Measurements from ENCODE around the gene TRIM63.
"Not testable (repeated sequence)": the region's sequence is repeated elsewhere in the genome, so short reads cannot be mapped to it uniquely, and the experiment has no call there.

TRIM63 gene

DNA sequence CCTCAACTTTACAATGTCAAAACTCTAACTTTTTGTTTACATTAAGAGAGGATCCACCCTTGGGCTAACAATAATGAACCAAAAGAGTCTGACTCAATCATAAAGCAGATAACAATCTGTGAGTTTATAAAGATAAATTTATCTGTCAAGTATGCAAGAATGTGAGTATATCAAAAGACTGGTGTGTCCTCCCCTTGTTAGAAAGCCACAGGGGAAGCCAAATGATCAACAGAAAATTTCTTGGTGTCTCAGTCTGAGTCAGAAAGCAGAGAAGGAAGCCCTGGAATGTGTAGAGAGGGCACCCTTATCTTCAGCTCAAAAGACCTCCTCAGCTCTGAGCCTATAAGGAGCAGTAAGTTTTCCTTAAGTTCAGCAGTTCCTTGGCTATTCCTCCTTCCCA, 30.3 kb upstream of the TRIM63 start:
- TF ChIP-seq, protein P1, sequence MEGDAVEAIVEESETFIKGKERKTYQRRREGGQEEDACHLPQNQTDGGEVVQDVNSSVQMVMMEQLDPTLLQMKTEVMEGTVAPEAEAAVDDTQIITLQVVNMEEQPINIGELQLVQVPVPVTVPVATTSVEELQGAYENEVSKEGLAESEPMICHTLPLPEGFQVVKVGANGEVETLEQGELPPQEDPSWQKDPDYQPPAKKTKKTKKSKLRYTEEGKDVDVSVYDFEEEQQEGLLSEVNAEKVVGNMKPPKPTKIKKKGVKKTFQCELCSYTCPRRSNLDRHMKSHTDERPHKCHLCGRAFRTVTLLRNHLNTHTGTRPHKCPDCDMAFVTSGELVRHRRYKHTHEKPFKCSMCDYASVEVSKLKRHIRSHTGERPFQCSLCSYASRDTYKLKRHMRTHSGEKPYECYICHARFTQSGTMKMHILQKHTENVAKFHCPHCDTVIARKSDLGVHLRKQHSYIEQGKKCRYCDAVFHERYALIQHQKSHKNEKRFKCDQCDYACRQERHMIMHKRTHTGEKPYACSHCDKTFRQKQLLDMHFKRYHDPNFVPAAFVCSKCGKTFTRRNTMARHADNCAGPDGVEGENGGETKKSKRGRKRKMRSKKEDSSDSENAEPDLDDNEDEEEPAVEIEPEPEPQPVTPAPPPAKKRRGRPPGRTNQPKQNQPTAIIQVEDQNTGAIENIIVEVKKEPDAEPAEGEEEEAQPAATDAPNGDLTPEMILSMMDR (IDR thresholded peaks at IDR 0.05; ENCODE audit: low read depth, low read length) = no peak
- peak; percentile 19 for DNase-seq (ENCODE audit: low read depth, low spot score)
- no peak overlapping the region for H3K4me3 ChIP-seq (ENCODE audit: low read depth, low read length)
- in situ Hi-C loops (cut with HindIII; ENCODE audit: low sequenced_read_pairs) = no loop called here

GRCh38 chr1:26096471-26096870, 29.0 kb upstream of the TRIM63 start:
- no peak overlapping the region for H3K4me3 ChIP-seq (ENCODE audit: low read depth, low read length)
- TF ChIP-seq, protein P1 (IDR thresholded peaks at IDR 0.05; ENCODE audit: low read depth, low read length) = no peak
- in situ Hi-C loops (cut with HindIII; ENCODE audit: low sequenced_read_pairs) = no loop called here
- DNase-seq (ENCODE audit: low read depth, low spot score) = no peak

GRCh38 chr1:26094677-26095383, 27.4 kb upstream of the TRIM63 start:
- in situ Hi-C loops (cut with HindIII; ENCODE audit: low sequenced_read_pairs) = no loop called here
- no peak overlapping the region for H3K4me3 ChIP-seq (ENCODE audit: low read depth, low read length)

GRCh38 chr1:26094076-26094669, 26.7 kb upstream of the TRIM63 start:
- H3K4me3 ChIP-seq (ENCODE audit: low read depth, low read length) = no peak overlapping the region
- no peak for DNase-seq (ENCODE audit: low read depth, low spot score)
- in situ Hi-C loops (cut with HindIII; ENCODE audit: low sequenced_read_pairs) = no loop called here
- TF ChIP-seq, protein P1 (IDR thresholded peaks at IDR 0.05; ENCODE audit: low read depth, low read length) = no peak

More at GRCh38 chr1:26094677-26095383, 27.4 kb upstream of the TRIM63 start:
- peak; percentile 12 for DNase-seq (ENCODE audit: low read depth, low spot score)
- TF ChIP-seq, protein P1 (IDR thresholded peaks at IDR 0.05; ENCODE audit: low read depth, low read length) = peak; percentile 7

- DNase-seq (ENCODE audit: low read depth, low spot score); H3K4me3 ChIP-seq (ENCODE audit: low read depth, low read length); in situ Hi-C loops (cut with HindIII; ENCODE audit: low sequenced_read_pairs): not testable (repeated sequence)
Observed at GRCh38 chr1:26093569-26093968, 26.1 kb upstream of the TRIM63 start.

GRCh38 chr1:26092422-26092821, 25.0 kb upstream of the TRIM63 start:
- TF ChIP-seq, protein P1 (IDR thresholded peaks at IDR 0.05; ENCODE audit: low read depth, low read length) = no peak
- in situ Hi-C loops (cut with HindIII; ENCODE audit: low sequenced_read_pairs) = no loop called here
- no peak overlapping the region for H3K4me3 ChIP-seq (ENCODE audit: low read depth, low read length)
- no peak for DNase-seq (ENCODE audit: low read depth, low spot score)

DNA sequence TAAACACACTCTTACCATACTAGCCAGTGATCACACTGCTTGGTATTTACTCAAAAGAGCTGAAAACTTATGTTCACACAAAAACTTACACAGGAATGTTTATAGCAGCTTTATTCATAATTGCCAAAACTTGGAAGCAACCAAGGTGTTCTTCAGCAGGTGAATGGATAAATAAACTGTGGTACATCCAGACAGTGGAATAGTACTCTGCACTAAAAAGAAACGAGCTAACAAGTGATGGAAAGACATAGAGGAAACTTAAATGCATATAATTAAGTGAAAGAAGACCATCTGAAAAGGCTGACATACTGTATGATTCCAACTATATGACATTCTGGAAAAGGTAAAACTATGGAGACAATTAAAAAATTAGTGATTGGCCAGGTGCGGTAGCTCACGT, 23.5 kb upstream of the TRIM63 start:
- TF ChIP-seq, protein P1 (IDR thresholded peaks at IDR 0.05; ENCODE audit: low read depth, low read length) = no peak
- in situ Hi-C loops (cut with HindIII; ENCODE audit: low sequenced_read_pairs) = no loop called here

More for the DNA sequence above, 23.5 kb upstream of the TRIM63 start:
- no peak overlapping the region for H3K4me3 ChIP-seq (ENCODE audit: low read depth, low read length)
- DNase-seq (ENCODE audit: low read depth, low spot score) = no peak

All from astrocyte of the spinal cord (primary cell).